HepG2 (cell line): Measurements from ENCODE around the gene MGAT5. TPM values are rescaled to one million over a fixed set of nuclear protein-coding genes. Genes with fewer than 3 reads are reported as not detected.

Experiments used
- ATAC-seq: fragments of 200-7000 bp; cut with Tn5 transposase; 3 replicates; pipeline ENCODE4 v1.9.1; 2020; ENCODE audit warnings: mild to moderate bottlenecking, moderate library complexity
- BruUV-seq: library from RNA; stranded (reverse); fragments of 400-500 nt; replicated peaks from 2 replicates; lab custom pipeline; 2021; lab: Mats Ljungman, UMichigan
- CTCF ChIA-PET: fragments of 300-600 bp; formaldehyde crosslinking; extraction: SDS; loops from one replicate; lab custom pipeline; 2021; ENCODE audit warnings: low total read pairs, inconsistent platforms, low intra/inter-chr PET ratio; lab: Yijun Ruan, JAX
- POLR2A ChIA-PET: fragments of 350-600 bp; sonication (Branson Sonifier 250); formaldehyde crosslinking; loops from one replicate; lab custom pipeline; 2020; ENCODE audit warnings: antibody characterized with exemption, inconsistent platforms; lab: Yijun Ruan, JAX
- DNase-seq: peaks from one replicate; pipeline ENCODE4 v3.0.0-alpha.2; 2015; ENCODE audit warnings: low spot score
- FAIRE-seq: peaks from 3 replicates; lab custom pipeline; 2011; peaks lifted over from hg19 to GRCh38; lab: Jason Lieb, UNC
- H2AFZ ChIP-seq: one replicate; pipeline ENCODE4 v1.6.1; 2011; ENCODE audit warnings: low read length, inconsistent platforms
- H3K27ac ChIP-seq: fragments of 300-600 bp; 3 replicates; pipeline ENCODE4 v1.8.0; 2011; ENCODE audit warnings: mixed run types, mild to moderate bottlenecking, mixed read lengths, low read length, inconsistent platforms; ENCODE audit not compliant: insufficient read depth; ENCODE audit errors: extremely low read length
- H3K27me3 ChIP-seq, 2 experiments: fragments of 200-600 bp in 1 of 2; 2 replicates in 1 of 2; 3 replicates in 1 of 2; pipeline versions ENCODE4 v1.6.0 to v1.8.0; 2011; ENCODE audit warnings: low read length in 2 of 2, mild to moderate bottlenecking in 2 of 2, moderate library complexity in 2 of 2, inconsistent platforms in 1 of 2; ENCODE audit not compliant: insufficient read depth in 2 of 2, control insufficient read depth in 1 of 2
- H3K36me3 ChIP-seq, 2 experiments: fragments of 200-600 bp in 1 of 2; replicated peaks in 1 of 2; 2 replicates in 1 of 2; 3 replicates in 1 of 2; pipeline versions ENCODE4 v1.5.1 to v1.8.0; 2011; ENCODE audit warnings: low read length in 2 of 2, inconsistent platforms in 1 of 2; ENCODE audit not compliant: insufficient read depth in 2 of 2, control insufficient read depth in 1 of 2
- H3K4me1 ChIP-seq: 2 replicates; pipeline ENCODE4 v1.5.1; 2012; ENCODE audit warnings: low read length, inconsistent platforms; ENCODE audit not compliant: insufficient read depth
- H3K4me2 ChIP-seq: 2 replicates; pipeline ENCODE4 v1.6.0; 2011; ENCODE audit warnings: low read depth, low read length, inconsistent platforms
- H3K4me3 ChIP-seq, 3 experiments: fragments of 200-600 bp in 1 of 3; sonication (generic), shearing (Covaris generic) in 1 of 3; replicated peaks in 1 of 3; 2 replicates each; pipeline ENCODE4 v1.5.1; 2011 to 2016; ENCODE audit warnings: low read length in 3 of 3, inconsistent platforms in 2 of 3, low read depth in 2 of 3, mild to moderate bottlenecking in 2 of 3, control low read depth in 1 of 3, mixed read lengths in 1 of 3; ENCODE audit not compliant: insufficient read depth in 1 of 3
- H3K79me2 ChIP-seq: one replicate; pipeline ENCODE4 v1.6.1; 2011; ENCODE audit warnings: low read length, inconsistent platforms; ENCODE audit not compliant: insufficient read depth
- H3K9ac ChIP-seq: 2 replicates; pipeline ENCODE4 v1.6.0; 2011; ENCODE audit warnings: mild to moderate bottlenecking, low read depth, low read length, inconsistent platforms; ENCODE audit not compliant: insufficient read depth
- H3K9me3 ChIP-seq: 2 replicates; pipeline ENCODE4 v1.5.1; 2012; ENCODE audit warnings: mild to moderate bottlenecking, low read length
- H4K20me1 ChIP-seq: 2 replicates; pipeline ENCODE4 v1.6.0; 2011; ENCODE audit warnings: inconsistent platforms, mild to moderate bottlenecking, low read length, moderate library complexity; ENCODE audit not compliant: insufficient read depth
- CBX2 ChIP-seq, 2 experiments: fragments of 200-600 bp in 1 of 2; sonication (generic); formaldehyde crosslinking in 1 of 2; IDR thresholded peaks; 2 replicates each; pipeline versions ENCODE4 v1.7.0 to v1.8.1; 2018 to 2022; ENCODE audit warnings: low read depth in 2 of 2, low read length in 1 of 2, mild to moderate bottlenecking in 1 of 2, missing genetic modification reagents in 1 of 2
- IKZF1 ChIP-seq: fragments of 450-650 bp; IDR thresholded peaks from 2 replicates; pipeline ENCODE4 v1.7.1; 2016
- KAT2B ChIP-seq: fragments of 150-350 bp; IDR thresholded peaks from 2 replicates; pipeline ENCODE4 v1.6.1; 2014; ENCODE audit warnings: low read depth, low read length, borderline replicate concordance
- NCOR1 ChIP-seq: fragments of 200-600 bp; sonication (generic); IDR thresholded peaks from 2 replicates; pipeline ENCODE4 v1.7.0; 2017; ENCODE audit warnings: antibody characterized with exemption, low read length, borderline replicate concordance
- NFIC ChIP-seq: IDR thresholded peaks from 2 replicates; pipeline ENCODE4 v1.6.1; 2012; ENCODE audit warnings: mild to moderate bottlenecking, low read length, inconsistent platforms
- NFKB2 ChIP-seq: sonication (generic); formaldehyde crosslinking; IDR thresholded peaks from 2 replicates; pipeline ENCODE4 v1.4.0; 2020; ENCODE audit warnings: missing genetic modification reagents, borderline replicate concordance
- RFX5 ChIP-seq: IDR thresholded peaks from 2 replicates; pipeline ENCODE4 v1.6.1; 2011; ENCODE audit warnings: low read depth, low read length, improper control_type of control experiment
- TBP ChIP-seq: sonication (generic); formaldehyde crosslinking; IDR thresholded peaks from 2 replicates; pipeline ENCODE4 v1.5.0; 2020; ENCODE audit warnings: missing genetic modification reagents
- ZC3H13 ChIP-seq: sonication (generic); formaldehyde crosslinking; IDR thresholded peaks from 2 replicates; pipeline ENCODE4 v1.8.1; 2023; ENCODE audit warnings: mild to moderate bottlenecking, missing genetic modification reagents, moderate library complexity
- ZNF121 ChIP-seq: sonication (generic); formaldehyde crosslinking; IDR thresholded peaks from 2 replicates; pipeline ENCODE4 v1.5.0; 2020; ENCODE audit warnings: mild to moderate bottlenecking, missing genetic modification reagents
- ZNF232 ChIP-seq: sonication (generic); formaldehyde crosslinking; IDR thresholded peaks from 2 replicates; pipeline ENCODE4 v1.4.0; 2020; ENCODE audit warnings: missing genetic modification reagents, borderline replicate concordance
- ZNF260 ChIP-seq: sonication (generic); formaldehyde crosslinking; IDR thresholded peaks from 2 replicates; pipeline ENCODE4 v1.4.0; 2020; ENCODE audit warnings: missing genetic modification reagents, low read depth, mild to moderate bottlenecking, borderline replicate concordance
- ZNF280B ChIP-seq: sonication (generic); formaldehyde crosslinking; IDR thresholded peaks from 2 replicates; pipeline ENCODE4 v1.5.0; 2020; ENCODE audit warnings: missing genetic modification reagents, mild to moderate bottlenecking, borderline replicate concordance
- ZNF317 ChIP-seq: sonication (generic); formaldehyde crosslinking; IDR thresholded peaks from 2 replicates; pipeline ENCODE4 v1.5.0; 2020; ENCODE audit warnings: mild to moderate bottlenecking, missing genetic modification reagents
- ZNF614 ChIP-seq: IDR thresholded peaks from 2 replicates; pipeline ENCODE4 v1.6.1; 2018; ENCODE audit warnings: missing biosample characterization, missing genetic modification reagents, inconsistent platforms, borderline replicate concordance
- ZNF670 ChIP-seq: sonication (generic); formaldehyde crosslinking; IDR thresholded peaks from 2 replicates; pipeline ENCODE4 v1.8.0; 2022; ENCODE audit warnings: mild to moderate bottlenecking, missing genetic modification reagents, borderline replicate concordance
- ZNF841 ChIP-seq: sonication (generic); formaldehyde crosslinking; IDR thresholded peaks from 2 replicates; pipeline ENCODE4 v1.8.1; 2023; ENCODE audit warnings: missing genetic modification reagents, borderline replicate concordance
- WGBS: methylation state at CpG from one replicate; pipeline ENCODE4 v1.1.6; 2017; ENCODE audit warnings: low lambda C conversion rate; 5-methylcytosine and 5-hydroxymethylcytosine counted together
- in situ Hi-C: cut with HindIII; loops from 2 replicates; pipeline ENCODE4 v1.10.0; 2017; ENCODE audit warnings: low pct_unique_long_range_greater_than_20kb; ENCODE audit not compliant: extremely low pct_ligation_motif_present
- intact Hi-C: fragments of 100-400 bp; cut with micrococcal nuclease; formaldehyde crosslinking; loops from one replicate; pipeline ENCODE4 v1.10.0; 2022; ENCODE audit not compliant: unreplicated experiment
- polyA plus RNA-seq, 8 experiments: library from polyadenylated mRNA; depleted of rRNA in 3 of 8; stranded (reverse) in 7 of 8; unstranded in 1 of 8; fragments of >200 nt; fragmentation: Illumina TruSeq in 4 of 8; extraction: Trizol in 4 of 8; gene quantifications; 2 replicates each; pipeline versions ENCODE4 v1.2.1 to v1.2.3, GENCODE V29; 2011 to 2016; ENCODE audit warnings: low read depth in 4 of 8, missing spikeins in 1 of 8, mixed read lengths in 1 of 8; ENCODE audit not compliant: insufficient read depth in 1 of 8
- total RNA-seq, 5 experiments: library from RNA; depleted of rRNA; stranded (reverse); fragments of >200 nt; fragmentation: Illumina TruSeq; extraction: Trizol; gene quantifications; 2 replicates each; pipeline ENCODE4 v1.2.3, GENCODE V29; 2016; ENCODE audit warnings: low read depth in 1 of 5

The MGAT5 gene
- total and polyA plus RNA-seq, 2 of the 13 experiments (the other 11 are each of a cell fraction or from before 2014, with no cell fraction given) = 33.1 to 60.2 TPM

- in situ Hi-C loops (no loop called here), intact Hi-C loops (no loop called here)
- DNase-seq (no peak), FAIRE-seq (no peak), ATAC-seq (no peak)
- no peak for TF ChIP-seq ZC3H13
- TF ChIP-seq ZNF614 (CRISPR knock-in tag) = no peak
- no peak for TF ChIP-seq RFX5
- TF ChIP-seq NFKB2 (CRISPR knock-in tag) = no peak
- no peak for TF ChIP-seq ZNF280B
- no peak for TF ChIP-seq ZNF232
- TF ChIP-seq IKZF1 = no peak
- TF ChIP-seq ZNF317 (CRISPR knock-in tag) = no peak
- TF ChIP-seq NFIC = no peak
- no peak for TF ChIP-seq CBX2 (IDR thresholded peaks at IDR 0.05; ENCODE audit: low read depth, low read length)
- TF ChIP-seq CBX2 (CRISPR knock-in tag; IDR thresholded peaks at IDR 0.05; ENCODE audit: low read depth) = no peak
- TF ChIP-seq ZNF260 (CRISPR knock-in tag) = no peak
- no peak for TF ChIP-seq KAT2B
- no peak for TF ChIP-seq ZNF841
- no peak for TF ChIP-seq ZNF670
- TF ChIP-seq TBP (CRISPR knock-in tag) = no peak
- no peak for TF ChIP-seq NCOR1
- TF ChIP-seq ZNF121 (CRISPR knock-in tag) = no peak
- ChIA-PET POLR2A (no interaction called here), CTCF (no interaction called here)
- H3K4me2 ChIP-seq = no peak overlapping the region
- H3K27me3 ChIP-seq = no peaks in the 10 kb centered on the region
- no peaks in the 10 kb centered on the region for H3K9me3 ChIP-seq
- H3K27ac ChIP-seq = no peak overlapping the region
- no peak overlapping the region for H3K4me3 ChIP-seq
- no TSS peak for BruUV-seq
- H2AFZ ChIP-seq = no peak overlapping the region
- WGBS = 95% methylated on average over 3 of the region's 3 CpGs
- H3K36me3 ChIP-seq = peaks cover 10 to 21% of the 10 kb centered on the region in 2 experiments; a peak in 4 of 5 replicates
- no peak overlapping the region for H3K9ac ChIP-seq
- H4K20me1 ChIP-seq = no peaks in the 10 kb centered on the region
- no peaks in the 10 kb centered on the region for H3K79me2 ChIP-seq
- no peaks in the 10 kb centered on the region for H3K4me1 ChIP-seq
These were observed 25.5 kb downstream of the MGAT5 start for GRCh38 chr2:134279417-134279816.
